NCI-H1417 (cell line): ENCODE measurements around the gene C3orf52.
"Not testable (repeated sequence)": the region's sequence is repeated elsewhere in the genome, so short reads cannot be mapped to it uniquely, and the experiment has no call there.

Experiments used
- DNase-seq, 3 experiments: peaks; one replicate each; lab custom pipeline; 2025; lab: John Stamatoyannopoulos, UW

The C3orf52 gene, protein sequence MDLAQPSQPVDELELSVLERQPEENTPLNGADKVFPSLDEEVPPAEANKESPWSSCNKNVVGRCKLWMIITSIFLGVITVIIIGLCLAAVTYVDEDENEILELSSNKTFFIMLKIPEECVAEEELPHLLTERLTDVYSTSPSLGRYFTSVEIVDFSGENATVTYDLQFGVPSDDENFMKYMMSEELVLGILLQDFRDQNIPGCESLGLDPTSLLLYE

DNA sequence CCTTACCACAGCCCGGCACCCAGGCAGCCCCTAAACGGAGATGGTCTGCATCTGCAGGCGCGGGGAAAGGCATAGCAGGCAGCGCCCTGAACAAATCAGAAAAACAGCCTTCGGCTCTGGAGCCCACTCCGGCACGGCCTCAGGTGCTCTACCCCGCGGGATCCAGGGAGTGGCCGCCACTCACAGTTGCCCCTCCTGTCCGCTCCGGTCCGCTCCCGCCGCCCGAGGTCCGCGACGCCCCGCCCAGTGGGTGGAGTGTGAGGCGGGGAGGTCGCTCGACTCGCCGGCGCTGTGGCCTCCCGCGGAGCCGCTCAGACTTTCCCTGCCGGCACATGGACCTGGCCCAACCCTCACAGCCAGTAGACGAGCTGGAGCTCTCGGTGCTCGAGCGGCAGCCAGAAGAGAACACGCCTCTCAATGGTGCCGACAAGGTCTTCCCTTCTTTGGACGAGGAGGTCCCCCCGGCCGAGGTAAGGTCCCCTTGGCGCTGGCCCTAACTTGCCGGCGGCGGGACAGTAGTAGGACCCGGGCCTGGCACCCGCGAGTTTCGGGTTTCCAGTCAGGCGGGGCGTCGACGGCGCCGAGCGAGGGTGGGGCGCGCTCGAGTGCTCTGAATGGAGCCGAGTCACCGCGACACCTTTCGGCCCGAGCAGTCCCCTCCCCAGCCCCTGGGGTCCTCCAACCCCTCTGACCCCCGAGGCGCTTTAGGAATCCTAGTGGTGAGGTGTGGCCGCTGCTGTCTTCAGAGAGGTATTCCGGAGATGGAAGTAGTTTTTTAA lies at the start of gene C3orf52:
Gene C3orf52 (plus strand): TSS at position 314 of the 779 bp plus-strand sequence. CDS start 19 bp downstream, at position 333.
- peak; percentile 65 to 94 (median 91) for DNase-seq

DNA sequence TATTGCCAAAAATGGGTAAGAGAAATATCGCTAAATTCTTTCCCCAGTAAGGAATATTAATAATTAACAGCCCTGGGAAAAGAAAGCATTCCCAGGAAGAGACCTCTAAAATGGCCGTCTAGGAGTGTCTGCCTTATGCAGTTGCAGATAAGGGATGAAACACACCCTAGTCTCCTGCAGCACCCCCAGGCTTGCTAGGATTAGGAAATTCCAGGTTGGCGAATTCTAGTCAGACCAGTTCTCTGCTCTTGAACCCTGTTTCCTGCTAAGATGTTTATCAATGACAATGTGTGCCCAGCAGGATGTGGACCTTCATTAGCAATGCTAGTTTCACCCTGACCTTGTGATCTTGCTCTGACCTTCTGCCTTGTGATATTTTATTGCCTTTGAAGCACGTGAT lies 49.0 kb upstream of the C3orf52 start:
- not testable (repeated sequence) for DNase-seq

DNA sequence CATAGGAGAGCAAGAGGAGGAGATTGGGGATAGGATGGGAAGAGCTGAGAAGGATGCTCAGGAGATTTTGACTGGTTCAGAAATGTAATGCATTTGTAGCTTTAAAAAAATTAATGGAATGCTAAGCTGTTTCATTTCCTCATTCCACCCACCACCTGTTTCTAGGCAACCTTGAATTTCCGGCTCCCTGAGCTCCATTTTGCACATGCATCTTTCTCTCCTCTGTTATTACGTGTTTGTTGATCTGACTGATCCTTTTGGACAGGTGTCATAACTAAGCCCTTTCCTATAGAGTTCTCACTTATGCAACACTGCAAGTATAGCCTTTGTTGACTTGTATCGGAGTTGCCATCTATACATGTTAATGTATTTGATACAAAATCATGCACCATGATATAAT lies 47.3 kb upstream of the C3orf52 start:
- peak in 2 of 3 experiments; percentile 25 to 66 for DNase-seq

DNA sequence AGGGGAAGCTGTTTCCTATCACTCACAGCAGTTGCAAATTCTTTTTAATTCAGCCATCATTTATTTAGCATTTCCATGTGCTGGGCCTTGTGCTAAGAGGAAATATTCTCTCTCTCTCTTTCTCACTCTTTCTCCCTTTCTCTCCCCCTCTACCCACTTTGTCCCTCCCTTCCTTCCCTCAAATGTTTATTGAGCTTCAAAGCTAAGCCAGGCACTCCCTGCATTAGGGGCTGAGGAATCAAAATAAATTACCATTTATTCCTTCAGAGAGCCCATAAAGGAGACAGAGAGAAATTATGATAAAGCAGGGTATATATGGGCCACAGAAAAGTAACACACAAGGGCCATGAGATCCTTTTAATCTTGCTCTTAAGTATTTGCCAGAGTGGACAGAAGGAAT lies 44.9 kb upstream of the C3orf52 start:
- no peak for DNase-seq

DNA sequence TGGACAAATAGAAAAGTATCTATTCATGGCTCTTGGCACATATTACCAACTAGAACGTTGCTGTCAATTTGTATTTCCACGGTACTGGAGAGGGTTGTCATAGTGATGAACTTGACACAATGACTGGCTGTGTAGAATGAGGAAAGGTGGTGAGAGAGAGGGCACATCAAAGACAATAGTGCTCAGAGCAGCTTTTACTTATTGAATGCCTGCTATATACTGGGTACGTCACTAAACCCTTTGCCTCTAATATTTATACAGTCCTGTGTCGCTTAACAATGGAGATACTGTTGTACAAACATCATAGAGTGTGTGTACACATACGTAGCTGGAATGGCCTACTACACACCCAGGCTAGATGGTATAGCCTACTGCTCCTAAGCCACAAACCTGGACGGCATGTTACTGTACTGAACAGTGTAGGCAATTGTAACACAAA lies 43.3 kb upstream of the C3orf52 start:
- peak; percentile 82 to 99 (median 83) for DNase-seq

DNA sequence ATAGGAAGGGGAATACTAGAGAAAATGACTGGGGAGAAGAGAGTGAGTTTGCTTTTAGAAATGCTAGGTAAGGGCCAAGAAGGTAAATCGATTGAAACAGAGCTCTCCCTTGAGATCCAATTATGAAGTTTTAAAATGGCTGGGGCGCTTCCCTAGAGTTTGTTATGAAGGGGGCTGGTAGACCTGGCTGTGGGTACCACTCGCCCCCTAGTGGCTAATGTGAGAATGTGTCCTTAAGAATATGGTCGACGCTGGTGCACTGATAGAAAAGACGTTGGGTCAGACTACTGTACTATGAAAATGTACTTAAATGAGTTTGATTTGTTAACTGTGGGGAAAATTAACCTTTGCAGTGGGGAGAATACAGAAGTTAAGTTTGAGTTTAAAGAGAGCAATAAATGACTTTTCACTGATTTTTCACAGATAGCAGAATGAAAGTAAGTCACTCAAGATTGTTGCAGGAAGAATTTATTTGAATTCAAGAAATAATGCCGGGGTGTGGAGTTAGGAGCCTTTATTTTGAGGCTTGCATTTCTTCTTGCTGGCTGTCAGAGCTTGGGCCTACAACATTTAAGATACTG lies 42.5 kb upstream of the C3orf52 start:
- DNase-seq: peak; percentile 74 to 94 (median 86)

DNA sequence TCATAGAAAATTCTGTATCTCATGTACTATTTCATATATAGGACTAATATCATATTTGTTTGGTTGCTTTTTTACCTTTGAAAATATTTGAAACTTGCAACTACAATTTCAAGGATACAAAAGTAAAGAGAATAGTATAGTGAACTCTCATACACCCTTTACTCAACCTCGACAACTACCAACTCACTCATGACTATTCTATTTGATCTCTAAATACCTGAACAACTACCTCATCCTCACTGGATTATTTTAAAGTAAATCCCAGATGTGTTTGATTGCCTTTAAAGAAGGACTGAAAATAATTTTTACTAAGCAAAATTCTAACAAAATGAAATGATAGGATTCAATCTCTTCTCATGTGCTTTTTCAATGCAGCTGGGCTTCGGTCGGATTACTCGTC lies 39.6 kb upstream of the C3orf52 start:
- no peak for DNase-seq

DNA sequence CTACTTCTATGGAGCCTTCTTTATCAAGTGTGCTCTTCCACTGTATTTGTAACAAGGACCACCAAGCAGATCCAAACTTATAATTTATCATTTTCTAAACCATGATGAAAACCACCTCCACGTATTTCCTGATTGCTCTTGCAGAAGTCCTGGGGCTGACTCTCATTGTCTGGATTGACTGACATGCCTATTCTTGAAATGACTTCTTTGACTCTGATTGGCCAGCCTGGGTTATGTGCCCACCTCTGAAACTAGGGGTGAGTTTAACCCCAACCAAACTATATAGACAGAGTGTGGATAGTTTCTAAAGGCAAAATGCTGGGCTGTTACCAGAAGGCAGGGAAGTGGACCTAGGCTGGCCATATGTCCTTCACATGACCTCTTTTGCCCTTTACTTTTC lies 38.9 kb upstream of the C3orf52 start:
- DNase-seq: no peak

DNA sequence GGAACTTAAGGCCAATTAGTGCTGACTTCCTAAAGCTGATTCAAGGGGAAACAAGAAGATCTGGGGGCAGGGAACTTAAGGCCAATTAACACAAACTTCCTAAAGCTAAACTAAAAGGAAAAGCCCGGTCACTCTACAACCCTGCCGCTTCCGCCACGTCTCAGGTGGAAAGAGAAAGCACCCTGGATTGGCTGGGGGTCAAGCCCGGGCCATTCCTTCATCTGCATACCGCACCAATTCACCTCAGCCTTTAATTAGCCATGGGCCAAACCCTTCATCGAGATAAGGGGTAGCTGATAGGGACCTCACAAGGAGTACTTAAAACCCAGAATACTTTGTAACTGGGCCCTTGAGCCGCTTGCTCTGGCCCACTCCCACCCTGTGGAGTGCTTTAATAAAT lies 37.3 kb upstream of the C3orf52 start:
- DNase-seq: no peak

DNA sequence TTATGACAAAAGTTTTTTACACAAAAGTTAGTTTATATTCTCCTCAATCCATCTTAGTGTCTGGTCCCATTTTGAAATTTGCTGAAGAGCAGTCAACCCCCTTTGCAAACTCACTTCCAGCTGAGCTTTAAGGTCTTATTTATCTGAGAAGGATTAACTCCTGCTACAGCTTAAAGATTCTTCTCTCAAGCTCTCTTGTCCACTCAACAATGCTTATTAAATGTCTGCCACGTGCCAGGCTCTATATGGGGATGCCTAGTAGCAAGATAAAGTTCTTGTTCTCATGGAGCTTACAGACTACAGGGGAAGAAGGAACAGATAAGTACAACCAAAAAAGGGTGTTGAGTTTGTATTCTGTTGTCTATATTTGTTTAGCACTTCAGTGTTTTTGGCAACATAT lies 33.0 kb upstream of the C3orf52 start:
- no peak for DNase-seq

DNA sequence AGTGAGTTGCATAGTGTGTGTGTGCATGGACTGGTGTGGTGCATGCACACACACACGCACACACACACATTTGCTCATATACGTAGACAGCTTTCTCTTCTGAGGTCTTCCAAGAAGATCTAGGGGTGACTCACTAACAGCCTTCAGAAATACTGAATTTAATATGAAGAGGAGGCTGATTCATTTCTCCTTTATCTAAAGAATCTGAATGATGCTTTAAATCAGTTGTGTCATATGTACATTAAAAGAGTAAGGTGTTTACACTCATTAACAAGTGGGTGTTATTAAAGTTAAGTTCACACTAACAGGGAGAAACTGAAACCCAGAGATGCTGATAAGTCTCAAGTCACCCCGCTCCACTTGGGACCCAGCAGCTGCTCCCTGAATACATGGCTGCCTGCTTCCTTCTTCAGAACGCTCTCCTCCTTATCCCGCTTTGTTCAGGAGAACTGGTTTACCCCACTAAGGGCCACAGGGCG lies 29.7 kb upstream of the C3orf52 start:
- DNase-seq: no peak

DNA sequence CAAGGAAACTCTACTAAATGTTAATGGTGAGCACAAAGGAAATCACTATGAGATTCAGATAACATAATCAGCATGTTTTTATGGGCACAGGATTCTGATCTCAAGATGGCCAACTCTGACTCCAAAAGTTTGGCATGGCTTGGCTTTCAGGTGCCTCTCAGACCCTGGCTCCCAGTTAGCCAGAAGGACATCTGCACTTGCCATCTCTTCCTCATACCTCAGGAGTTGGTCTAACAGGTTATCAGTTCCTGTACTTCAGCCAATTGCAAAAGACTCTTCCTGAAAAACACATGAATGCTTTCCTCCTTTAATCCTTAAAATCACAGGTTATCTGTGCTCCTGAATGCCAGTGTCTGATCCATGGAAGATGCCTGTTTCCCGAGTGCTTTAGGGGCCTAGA lies 26.7 kb upstream of the C3orf52 start:
- DNase-seq: no peak

DNA sequence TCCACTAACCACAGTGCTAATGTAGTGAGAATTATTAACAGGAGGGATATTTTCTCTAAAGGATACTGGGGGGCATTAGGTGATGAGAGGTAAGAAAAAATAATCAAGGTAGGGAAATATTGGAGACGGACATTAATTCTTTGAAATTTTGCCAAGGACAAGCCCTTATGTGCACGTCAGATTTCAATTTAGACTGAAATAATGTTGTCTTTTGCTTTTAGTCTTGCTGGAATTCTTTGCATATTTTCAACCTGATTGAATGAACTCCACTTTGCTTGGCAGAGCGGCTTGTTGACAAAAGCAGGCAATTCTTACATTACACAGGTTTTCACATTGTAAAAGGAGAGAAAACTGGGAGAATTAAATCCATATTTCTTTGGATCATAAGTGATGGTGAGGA lies 25.0 kb upstream of the C3orf52 start:
- DNase-seq: no peak

DNA sequence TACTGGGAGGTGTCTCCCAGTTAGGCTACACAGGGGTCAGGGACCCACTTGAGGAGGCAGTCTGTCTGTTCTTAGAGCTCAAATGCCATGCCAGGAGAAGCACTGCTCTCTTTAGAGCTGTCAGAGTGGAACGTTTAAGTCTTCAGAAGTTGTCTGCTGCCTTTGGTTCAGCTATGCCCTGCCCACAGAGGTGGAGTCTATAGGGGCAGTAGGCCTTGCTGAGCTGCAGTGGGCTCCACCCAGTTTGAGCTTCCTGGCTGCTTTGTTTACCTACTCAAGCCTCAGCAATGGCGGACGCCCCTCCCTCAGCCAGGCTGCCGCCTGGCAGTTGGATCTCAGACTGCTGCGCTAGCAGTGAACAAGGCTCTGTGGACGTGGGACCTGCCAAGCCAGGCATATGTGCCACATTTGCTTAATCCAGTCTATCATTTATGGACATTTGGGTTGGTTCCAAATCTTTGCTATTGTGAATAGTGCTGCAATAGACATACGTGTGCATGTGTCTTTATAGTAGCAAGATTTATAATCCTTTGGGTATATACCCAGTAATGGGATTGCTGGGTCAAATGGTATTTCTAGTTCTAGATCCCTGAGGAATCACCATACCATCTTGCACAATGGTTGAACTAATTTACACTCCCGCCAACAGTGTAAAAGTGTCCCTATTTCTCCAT lies 13.7 kb upstream of the C3orf52 start:
- not testable (repeated sequence) for DNase-seq

DNA sequence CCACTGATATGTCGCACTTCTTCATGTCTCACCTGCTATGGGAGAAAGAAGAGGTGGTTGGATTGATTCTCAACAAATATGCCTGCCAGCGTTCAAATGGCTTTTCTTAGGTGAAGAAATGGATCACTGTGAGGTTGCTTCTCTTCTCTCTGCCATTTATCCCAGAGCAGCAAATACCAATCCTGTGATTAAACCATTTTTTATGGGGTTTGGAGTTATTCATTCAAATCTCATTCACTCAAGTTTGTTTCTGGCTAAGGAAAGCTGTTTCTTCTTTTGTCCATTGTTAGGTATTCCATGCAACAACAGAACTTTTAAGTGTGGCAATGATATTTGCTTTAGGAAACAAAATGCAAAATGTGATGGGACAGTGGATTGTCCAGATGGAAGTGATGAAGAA lies 12.2 kb upstream of the C3orf52 start:
- no peak for DNase-seq

DNA sequence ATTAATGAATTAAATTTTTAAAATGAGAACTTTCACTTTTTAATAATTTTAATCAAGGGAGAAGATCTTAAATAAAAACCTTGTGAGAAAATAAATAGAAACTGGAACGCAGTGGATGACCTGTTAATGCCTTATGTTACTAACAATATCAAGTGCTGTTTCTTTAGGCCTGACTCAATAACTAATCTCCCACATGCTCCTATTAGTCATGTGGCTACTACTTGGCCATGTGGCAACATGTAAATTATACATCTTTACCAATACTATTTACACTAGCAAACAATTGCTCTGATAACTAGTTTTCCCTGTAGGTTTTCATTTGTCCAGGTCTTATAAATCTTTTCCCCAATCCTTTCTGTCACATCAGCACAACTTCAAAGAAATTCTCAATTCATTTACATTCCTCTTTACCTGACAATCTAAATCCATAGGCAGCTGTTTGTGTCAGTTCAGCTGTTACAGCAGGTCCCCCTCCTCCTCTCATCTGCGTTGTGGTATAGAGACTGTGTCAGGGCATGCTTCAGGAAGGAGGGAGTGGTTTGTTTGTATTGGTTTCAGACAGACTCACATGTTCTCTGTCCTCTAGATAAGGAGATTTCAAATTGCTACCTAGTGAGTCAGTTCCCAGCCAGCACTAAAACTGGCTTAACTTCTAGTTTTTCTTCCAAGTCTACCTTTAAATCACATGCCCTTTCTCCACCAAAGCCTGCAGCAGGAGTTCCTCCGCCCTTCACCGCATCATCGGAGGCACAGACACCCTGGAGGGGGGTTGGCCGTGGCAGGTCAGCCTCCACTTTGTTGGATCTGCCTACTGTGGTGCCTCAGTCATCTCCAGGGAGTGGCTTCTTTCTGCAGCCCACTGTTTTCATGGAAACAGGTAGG lies 11.3 kb upstream of the C3orf52 start:
- DNase-seq: peak; percentile 80 to 92 (median 84)

DNA sequence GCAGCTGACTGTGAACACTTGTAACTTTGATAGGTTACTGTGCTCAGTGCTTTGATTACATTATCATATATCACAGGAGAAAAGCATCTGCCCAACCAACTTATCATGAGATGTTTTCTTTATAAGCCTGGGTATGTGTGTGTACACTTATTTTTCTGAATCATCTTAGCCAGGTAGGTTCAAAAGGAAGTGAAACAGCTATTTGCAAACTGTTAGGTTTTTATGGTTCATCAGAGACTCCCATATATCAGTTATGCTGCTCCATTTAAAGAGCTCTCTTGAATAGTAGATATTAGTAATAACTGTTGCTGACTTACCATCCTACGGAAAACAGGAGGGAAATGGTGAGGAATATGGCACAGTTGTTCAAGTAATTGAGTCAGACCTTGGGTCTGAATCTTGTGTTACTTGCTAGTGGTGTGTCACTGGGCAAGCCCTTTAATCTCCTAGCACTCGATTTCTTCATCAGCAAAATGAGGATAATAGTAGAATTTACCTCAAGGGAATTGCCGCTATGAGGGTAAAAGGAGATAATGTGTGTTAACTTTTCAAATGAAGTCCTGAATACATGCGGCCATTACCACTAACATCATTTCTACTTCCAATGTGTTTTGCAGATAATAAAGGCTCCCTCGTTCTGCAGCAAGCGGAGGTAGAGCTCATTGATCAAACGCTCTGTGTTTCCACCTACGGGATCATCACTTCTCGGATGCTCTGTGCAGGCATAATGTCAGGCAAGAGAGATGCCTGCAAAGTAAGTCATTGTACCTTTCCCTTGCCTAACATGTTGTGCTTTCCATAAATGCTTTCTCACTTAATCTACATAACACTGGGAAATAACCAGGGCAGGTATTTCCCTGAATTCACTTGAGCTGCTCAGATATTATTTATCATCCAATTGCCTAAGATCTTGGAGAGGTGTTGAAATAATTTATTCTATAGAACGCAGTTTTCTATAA lies 7.8 kb upstream of the C3orf52 start:
- no peak for DNase-seq

DNA sequence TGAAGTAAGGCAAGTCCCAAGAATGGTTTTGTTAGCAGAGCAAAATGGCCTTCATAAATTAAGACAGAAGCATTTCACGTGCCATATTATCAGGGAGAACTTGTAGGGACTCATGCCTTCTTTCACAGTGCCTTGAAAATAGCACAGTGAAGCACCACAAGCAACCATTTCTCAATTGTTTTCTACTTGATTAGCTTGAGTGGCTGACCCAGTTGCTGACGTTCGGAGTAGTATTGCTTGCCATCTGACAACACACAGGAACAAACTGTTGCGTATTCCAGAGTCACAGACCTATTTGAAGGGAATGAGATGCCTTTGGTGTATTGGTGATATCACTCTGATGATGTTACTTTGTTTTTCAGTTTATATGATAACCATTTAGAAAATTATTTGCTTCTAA lies 3.0 kb upstream of the C3orf52 start:
- DNase-seq: no peak

DNA sequence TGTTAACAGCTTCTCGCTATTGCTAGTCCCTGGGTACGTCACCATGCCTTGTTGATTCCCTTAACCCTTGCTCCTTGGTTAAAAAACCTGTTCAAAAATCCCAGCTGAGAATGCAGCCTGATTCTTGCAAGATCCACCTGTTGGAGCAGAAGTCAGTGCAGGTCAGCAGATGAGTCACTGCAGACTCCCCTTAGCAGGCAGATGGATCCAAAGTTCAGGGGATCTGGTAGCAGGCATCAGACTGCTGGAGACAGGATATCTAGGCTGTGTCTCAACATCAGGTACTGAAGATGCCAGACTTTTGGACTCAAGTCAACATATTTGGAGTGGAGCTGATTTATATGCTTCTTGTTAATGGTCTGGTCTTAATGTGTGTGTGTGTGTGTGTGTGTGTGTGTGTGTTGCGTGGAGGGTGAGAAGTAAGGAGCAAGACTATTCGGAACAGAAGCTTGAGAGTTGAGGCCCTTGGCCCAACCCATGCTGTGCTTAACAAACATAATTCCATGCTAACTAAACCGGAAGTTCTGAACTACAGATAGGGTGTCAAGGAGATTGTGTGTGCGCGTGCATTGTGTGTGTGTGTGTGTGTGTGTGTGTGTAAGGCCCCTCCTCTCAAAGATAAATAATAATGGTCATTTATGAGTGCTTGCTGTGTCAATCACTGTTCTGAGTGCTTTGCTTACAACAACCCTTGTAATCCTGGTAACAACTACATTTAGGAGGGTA lies 1.0 kb upstream of the C3orf52 start:
- DNase-seq: peak in 2 of 3 experiments; percentile 63 to 73

DNA sequence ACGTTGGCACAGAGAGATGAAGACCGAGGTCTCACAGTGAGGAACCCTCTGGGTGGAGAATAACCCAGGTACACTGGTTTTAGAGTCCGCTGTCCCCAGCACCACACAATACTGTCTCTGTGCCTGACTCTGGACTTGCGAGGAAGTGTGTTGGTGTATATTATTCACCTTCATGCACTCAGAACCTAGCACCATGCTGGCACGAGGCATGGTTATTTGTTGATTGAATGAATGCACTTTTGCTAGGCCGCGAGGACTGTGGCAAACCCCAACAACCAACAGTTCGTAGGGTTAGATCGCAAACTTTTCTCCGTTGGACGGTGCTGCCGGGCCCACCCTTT lies 484 bp upstream of the C3orf52 start:
- DNase-seq: peak in 1 of 3 experiments; percentile 74
